ENCODE data around the gene SLC9A9. TPM values are rescaled to one million over a fixed set of nuclear protein-coding genes. Genes with fewer than 3 reads are reported as not detected.

The SLC9A9 gene
- total RNA-seq, 4 donors from 2014 or later, result 15.1 to 41.1 (median 20.7) TPM

- no peak for TF ChIP-seq CTCF (IDR thresholded peaks at IDR 0.05; ENCODE audit: low read depth)
Measured at GRCh38 chr3:143366672-143367071, 481.6 kb downstream of the SLC9A9 start.

- no peak for TF ChIP-seq CTCF (IDR thresholded peaks at IDR 0.05; ENCODE audit: low read depth)
Measured at GRCh38 chr3:143363949-143364348, 484.3 kb downstream of the SLC9A9 start.

GRCh38 chr3:143363276-143363675 is 485.0 kb downstream of the SLC9A9 start:
- no peak for TF ChIP-seq CTCF (IDR thresholded peaks at IDR 0.05; ENCODE audit: low read depth)

- TF ChIP-seq CTCF (IDR thresholded peaks at IDR 0.05; ENCODE audit: low read depth), result no peak
Measured at GRCh38 chr3:143362115-143362991, 485.9 kb downstream of the SLC9A9 start.

- no peak for TF ChIP-seq CTCF (IDR thresholded peaks at IDR 0.05; ENCODE audit: low read depth)
Measured at GRCh38 chr3:143361589-143361988, 486.7 kb downstream of the SLC9A9 start.

- no peak for TF ChIP-seq CTCF (IDR thresholded peaks at IDR 0.05; ENCODE audit: low read depth)
Measured at GRCh38 chr3:143360244-143360643, 488.0 kb downstream of the SLC9A9 start.

- no peak for TF ChIP-seq CTCF (IDR thresholded peaks at IDR 0.05; ENCODE audit: low read depth)
Measured at GRCh38 chr3:143358793-143359491, 489.3 kb downstream of the SLC9A9 start.
